ENCODE data around the gene UNC5C.

Gene UNC5C

DNA sequence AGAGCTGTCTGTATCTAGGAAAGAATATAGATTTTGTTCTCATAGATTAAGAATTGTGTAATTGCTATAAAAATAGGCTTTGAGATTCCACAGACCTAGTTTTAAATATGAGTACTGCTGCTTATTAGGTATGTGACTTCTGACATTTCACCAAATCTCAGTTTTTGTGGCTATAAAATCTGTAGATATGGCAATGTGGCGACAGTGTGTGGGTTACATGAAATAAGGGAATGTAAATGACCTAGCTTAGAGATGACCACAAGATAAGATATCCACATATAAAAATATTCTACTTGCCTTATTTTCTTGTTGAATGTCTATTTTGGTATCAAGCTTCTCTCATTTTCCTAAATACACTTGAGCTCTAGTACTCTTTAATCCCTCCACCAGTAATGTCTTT lies 193.8 kb downstream of the UNC5C start:
- no peak overlapping the region for H3K4me3 ChIP-seq (replicated peaks in 1 of 2; ENCODE audit: low read depth in 2 of 2, low read length in 2 of 2)
- TF ChIP-seq, protein P1, sequence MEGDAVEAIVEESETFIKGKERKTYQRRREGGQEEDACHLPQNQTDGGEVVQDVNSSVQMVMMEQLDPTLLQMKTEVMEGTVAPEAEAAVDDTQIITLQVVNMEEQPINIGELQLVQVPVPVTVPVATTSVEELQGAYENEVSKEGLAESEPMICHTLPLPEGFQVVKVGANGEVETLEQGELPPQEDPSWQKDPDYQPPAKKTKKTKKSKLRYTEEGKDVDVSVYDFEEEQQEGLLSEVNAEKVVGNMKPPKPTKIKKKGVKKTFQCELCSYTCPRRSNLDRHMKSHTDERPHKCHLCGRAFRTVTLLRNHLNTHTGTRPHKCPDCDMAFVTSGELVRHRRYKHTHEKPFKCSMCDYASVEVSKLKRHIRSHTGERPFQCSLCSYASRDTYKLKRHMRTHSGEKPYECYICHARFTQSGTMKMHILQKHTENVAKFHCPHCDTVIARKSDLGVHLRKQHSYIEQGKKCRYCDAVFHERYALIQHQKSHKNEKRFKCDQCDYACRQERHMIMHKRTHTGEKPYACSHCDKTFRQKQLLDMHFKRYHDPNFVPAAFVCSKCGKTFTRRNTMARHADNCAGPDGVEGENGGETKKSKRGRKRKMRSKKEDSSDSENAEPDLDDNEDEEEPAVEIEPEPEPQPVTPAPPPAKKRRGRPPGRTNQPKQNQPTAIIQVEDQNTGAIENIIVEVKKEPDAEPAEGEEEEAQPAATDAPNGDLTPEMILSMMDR (IDR thresholded peaks at IDR 0.05; ENCODE audit: low read depth, low read length) = no peak
- DNase-seq (ENCODE audit: low read depth in 2 of 2) = no peak

DNA sequence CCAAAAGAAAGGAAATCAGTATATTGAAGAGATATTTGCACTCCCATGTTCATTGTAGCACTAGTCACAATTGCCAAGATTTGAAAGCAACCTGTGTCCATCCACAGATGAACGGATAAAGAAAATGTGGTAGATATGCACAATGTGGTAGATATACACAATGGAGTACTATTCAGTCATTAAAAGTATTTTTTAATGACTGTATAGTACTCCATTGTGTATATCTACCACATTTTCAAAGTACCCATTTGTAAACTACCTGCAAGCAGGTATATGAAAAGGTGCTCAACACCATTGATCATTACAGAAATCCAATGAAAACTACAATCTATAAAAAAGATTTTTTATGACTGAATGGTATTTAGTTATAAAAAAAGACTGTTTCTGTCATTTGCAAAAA lies 200.4 kb downstream of the UNC5C start:
- DNase-seq (ENCODE audit: low read depth in 2 of 2) = no peak
- TF ChIP-seq, protein P1 (IDR thresholded peaks at IDR 0.05; ENCODE audit: low read depth, low read length) = no peak
- H3K4me3 ChIP-seq (replicated peaks in 1 of 2; ENCODE audit: low read depth in 2 of 2, low read length in 2 of 2) = no peak overlapping the region

DNA sequence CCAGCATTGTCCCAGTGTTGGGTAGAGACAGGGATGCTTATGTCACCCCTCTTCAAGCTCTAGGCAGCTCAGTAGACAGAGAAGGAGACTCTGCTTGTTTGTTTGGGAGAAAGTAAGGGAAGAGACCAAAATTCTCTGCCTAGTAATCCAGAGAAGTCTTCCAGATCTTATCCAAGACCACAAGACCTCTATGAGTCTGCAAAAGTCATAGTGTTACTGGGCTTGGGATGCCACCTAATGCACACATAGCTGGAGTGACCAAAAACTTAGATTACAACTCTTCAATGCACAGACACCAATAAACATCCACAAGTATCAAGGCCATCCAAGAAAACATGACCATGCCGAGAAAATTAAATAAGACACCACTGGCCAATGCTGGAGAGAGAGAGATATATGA lies 205.5 kb downstream of the UNC5C start:
- H3K4me3 ChIP-seq (replicated peaks in 1 of 2; ENCODE audit: low read depth in 2 of 2, low read length in 2 of 2) = no peak overlapping the region
- TF ChIP-seq, protein P1 (IDR thresholded peaks at IDR 0.05; ENCODE audit: low read depth, low read length) = no peak
- DNase-seq (ENCODE audit: low read depth in 2 of 2) = no peak

DNA sequence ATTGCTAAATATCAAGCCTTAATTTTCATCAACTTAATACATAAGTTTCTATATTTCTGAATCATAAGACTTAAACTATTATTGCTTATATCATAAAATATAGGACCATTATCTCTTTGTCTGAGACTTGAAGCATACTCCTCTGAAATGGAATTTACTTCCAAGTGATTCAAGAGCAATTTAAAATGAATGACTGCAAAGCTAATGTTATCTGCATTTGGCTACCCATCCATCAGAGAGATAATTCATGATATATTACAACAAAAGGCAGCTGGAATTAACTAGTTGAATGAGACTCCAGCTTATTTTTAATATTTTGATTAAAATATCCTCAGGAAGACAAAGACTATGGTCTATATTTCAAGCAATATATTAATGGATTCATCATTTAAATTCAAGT lies 208.6 kb downstream of the UNC5C start:
- no peak for DNase-seq (ENCODE audit: low read depth in 2 of 2)
- H3K4me3 ChIP-seq (replicated peaks in 1 of 2; ENCODE audit: low read depth in 2 of 2, low read length in 2 of 2) = no peak overlapping the region
- TF ChIP-seq, protein P1 (IDR thresholded peaks at IDR 0.05; ENCODE audit: low read depth, low read length) = no peak

DNA sequence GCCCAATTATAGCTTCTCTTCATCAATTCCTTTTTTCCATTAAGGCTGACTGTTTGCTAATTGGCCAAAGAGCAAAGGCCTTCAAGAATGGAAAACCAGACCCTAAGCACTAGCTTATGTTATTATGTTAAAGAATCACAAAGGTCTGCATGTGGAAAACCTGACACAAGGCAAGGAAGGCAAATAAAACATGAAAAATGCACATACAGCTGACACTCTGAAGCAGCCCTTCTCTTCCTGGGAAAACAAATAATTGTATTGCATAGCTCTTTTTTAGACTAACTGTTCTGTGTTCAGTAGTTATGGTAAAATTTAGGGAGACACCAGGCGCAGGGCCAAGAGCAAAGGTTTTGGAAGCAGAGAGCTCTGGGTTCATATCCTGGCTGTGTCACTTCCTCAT lies 223.1 kb downstream of the UNC5C start:
- DNase-seq (ENCODE audit: low read depth in 2 of 2) = no peak
- TF ChIP-seq, protein P1 (IDR thresholded peaks at IDR 0.05; ENCODE audit: low read depth, low read length) = no peak
- no peak overlapping the region for H3K4me3 ChIP-seq (replicated peaks in 1 of 2; ENCODE audit: low read depth in 2 of 2, low read length in 2 of 2)

DNA sequence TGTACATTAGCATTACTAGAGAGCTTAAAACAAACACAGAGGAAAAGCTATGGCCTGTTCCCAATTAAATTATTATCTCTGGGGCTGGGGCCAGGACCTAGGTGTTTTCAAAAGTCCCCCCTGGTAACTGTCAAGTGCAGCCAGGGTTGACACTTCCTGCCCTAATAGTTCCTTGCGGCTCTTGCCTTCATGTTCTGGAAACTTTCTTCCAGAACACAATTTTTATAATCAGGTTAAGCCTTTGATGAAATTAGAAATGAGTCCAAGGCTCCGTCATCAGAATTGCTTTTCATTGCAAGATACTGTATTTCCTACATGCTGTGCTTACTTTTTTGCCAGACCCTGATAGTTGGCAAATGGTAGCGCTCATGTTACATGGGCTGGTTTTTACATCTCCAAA lies 229.6 kb downstream of the UNC5C start:
- H3K4me3 ChIP-seq (replicated peaks in 1 of 2; ENCODE audit: low read depth in 2 of 2, low read length in 2 of 2) = no peak overlapping the region
- TF ChIP-seq, protein P1 (IDR thresholded peaks at IDR 0.05; ENCODE audit: low read depth, low read length) = no peak
- peak in 1 of 2 donors; percentile 5 for DNase-seq (ENCODE audit: low read depth in 2 of 2)

DNA sequence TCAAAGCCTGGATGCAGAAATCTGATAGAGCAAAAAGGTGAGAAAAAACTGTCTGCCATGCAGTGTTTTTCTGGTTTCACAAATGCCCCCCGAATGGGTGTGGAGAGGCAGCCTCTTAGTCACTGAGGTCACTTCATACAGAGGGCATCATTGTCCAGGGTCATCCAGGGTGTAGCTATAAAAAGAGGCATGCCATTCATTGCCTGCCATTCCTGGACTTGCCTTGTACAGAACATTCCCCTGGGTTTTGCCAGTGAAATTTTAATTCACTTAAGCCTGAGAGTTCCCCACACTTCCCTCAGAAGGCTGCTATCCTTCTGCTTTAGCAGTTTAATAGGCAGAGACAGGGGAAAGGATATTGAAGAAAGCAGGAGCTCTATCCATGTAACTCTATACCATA lies 230.3 kb downstream of the UNC5C start:
- TF ChIP-seq, protein P1 (IDR thresholded peaks at IDR 0.05; ENCODE audit: low read depth, low read length) = no peak
- DNase-seq (ENCODE audit: low read depth in 2 of 2) = no peak
- H3K4me3 ChIP-seq (replicated peaks in 1 of 2; ENCODE audit: low read depth in 2 of 2, low read length in 2 of 2) = no peak overlapping the region
